ENCODE measurements around the gene SCGB1A1.
A peak's percentile ranks its signal among the peaks of the same experiment; 100 is the strongest.
"Not testable (repeated sequence)": the region's sequence is repeated elsewhere in the genome, so short reads cannot be mapped to it uniquely, and the experiment has no call there.

Gene SCGB1A1

GRCh38 chr11:62418733-62419132 is at the start of gene SCGB1A1:
SCGB1A1 (plus strand) TSS chr11:62419033; CDS start chr11:62419096, 63 bp downstream.
- DNase-seq: no peak

- DNase-seq: peak; percentile 10 to 17
These were observed 47.9 kb upstream of the SCGB1A1 start for GRCh38 chr11:62370743-62371440.

GRCh38 chr11:62372871-62373270 is 46.0 kb upstream of the SCGB1A1 start:
- DNase-seq: no peak

- DNase-seq: no peak
These were observed 45.2 kb upstream of the SCGB1A1 start for GRCh38 chr11:62373464-62374119.

- DNase-seq: no peak
These were observed 44.0 kb upstream of the SCGB1A1 start for GRCh38 chr11:62374801-62375200.

- DNase-seq: not testable (repeated sequence)
These were observed 40.3 kb upstream of the SCGB1A1 start for GRCh38 chr11:62378459-62379063.

- DNase-seq: not testable (repeated sequence)
These were observed 39.2 kb upstream of the SCGB1A1 start for GRCh38 chr11:62379586-62379985.

- DNase-seq: peak in 1 of 2 experiments; percentile 19
These were observed 38.0 kb upstream of the SCGB1A1 start for GRCh38 chr11:62380821-62381245.

- DNase-seq: no peak
These were observed 35.0 kb upstream of the SCGB1A1 start for GRCh38 chr11:62383822-62384221.

GRCh38 chr11:62386083-62386482 is 32.8 kb upstream of the SCGB1A1 start:
- not testable (repeated sequence) for DNase-seq

GRCh38 chr11:62387381-62387780 is 31.5 kb upstream of the SCGB1A1 start:
- DNase-seq: no peak

- no peak for DNase-seq
These were observed 29.8 kb upstream of the SCGB1A1 start for GRCh38 chr11:62388999-62389398.

GRCh38 chr11:62390237-62390636 is 28.6 kb upstream of the SCGB1A1 start:
- no peak for DNase-seq

GRCh38 chr11:62390722-62391121 is 28.1 kb upstream of the SCGB1A1 start:
- no peak for DNase-seq

- DNase-seq: no peak
These were observed 27.0 kb upstream of the SCGB1A1 start for GRCh38 chr11:62391642-62392425.

- DNase-seq: no peak
These were observed 26.3 kb upstream of the SCGB1A1 start for GRCh38 chr11:62392506-62392905.

GRCh38 chr11:62393061-62393611 is 25.7 kb upstream of the SCGB1A1 start:
- peak in 1 of 2 experiments; percentile 13 for DNase-seq

- DNase-seq: no peak
These were observed 25.1 kb upstream of the SCGB1A1 start for GRCh38 chr11:62393735-62394134.

GRCh38 chr11:62394825-62395538 is 23.9 kb upstream of the SCGB1A1 start:
- DNase-seq: peak in 1 of 2 experiments; percentile 21

GRCh38 chr11:62395885-62396551 is 22.8 kb upstream of the SCGB1A1 start:
- no peak for DNase-seq

Measured in activated CD4-positive, alpha-beta T cell treated with anti-CD3 and anti-CD28 coated beads, Interleukin-2, amount 50 U/mL, for 4 hours (primary cell).